HepG2 (cell line): ENCODE results near the gene FLVCR1. TPM values are rescaled to one million over a fixed set of nuclear protein-coding genes. Genes with fewer than 3 reads are reported as not detected.
A peak's percentile ranks its signal among the peaks of the same experiment; 100 is the strongest.

Experiments
- AKNA ChIP-seq: sonication (generic); formaldehyde crosslinking; IDR thresholded peaks from 2 replicates; pipeline ENCODE4 v1.4.0; 2020; ENCODE audit warnings: missing genetic modification reagents, borderline replicate concordance
- CENPBD1 ChIP-seq: sonication (generic); formaldehyde crosslinking; IDR thresholded peaks from 2 replicates; pipeline ENCODE4 v1.8.0; 2022; ENCODE audit warnings: missing genetic modification reagents, low read depth, mild to moderate bottlenecking, borderline replicate concordance
- CERS6 ChIP-seq: sonication (generic); formaldehyde crosslinking; IDR thresholded peaks from 2 replicates; pipeline ENCODE4 v1.5.0; 2020; ENCODE audit warnings: missing genetic modification reagents
- CREB3 ChIP-seq: sonication (generic); formaldehyde crosslinking; IDR thresholded peaks from 2 replicates; pipeline ENCODE4 v1.5.0; 2020; ENCODE audit warnings: missing genetic modification reagents
- DZIP1 ChIP-seq: sonication (generic); formaldehyde crosslinking; IDR thresholded peaks from 2 replicates; pipeline ENCODE4 v1.5.0; 2020; ENCODE audit warnings: mild to moderate bottlenecking, missing genetic modification reagents
- E2F5 ChIP-seq: sonication (generic); formaldehyde crosslinking; conservative IDR thresholded peaks from 2 replicates; pipeline ENCODE4 v1.4.0; 2020; ENCODE audit warnings: missing genetic modification reagents
- ELF1 ChIP-seq: sonication (generic); formaldehyde crosslinking; IDR thresholded peaks from 2 replicates; pipeline ENCODE4 v1.4.0; 2020; ENCODE audit warnings: missing genetic modification reagents
- ELK4 ChIP-seq: sonication (generic); formaldehyde crosslinking; IDR thresholded peaks from 2 replicates; pipeline ENCODE4 v1.9.0; 2021; ENCODE audit warnings: missing genetic modification reagents, borderline replicate concordance
- HOXA3 ChIP-seq: sonication (generic); formaldehyde crosslinking; IDR thresholded peaks from 2 replicates; pipeline ENCODE4 v1.5.0; 2020; ENCODE audit warnings: missing genetic modification reagents
- NFIB ChIP-seq: sonication (generic); formaldehyde crosslinking; IDR thresholded peaks from 2 replicates; pipeline ENCODE4 v1.9.0; 2021; ENCODE audit warnings: missing genetic modification reagents, mild to moderate bottlenecking, borderline replicate concordance
- NR1H2 ChIP-seq: sonication (generic); formaldehyde crosslinking; IDR thresholded peaks from 2 replicates; pipeline ENCODE4 v1.8.1; 2022; ENCODE audit warnings: low read depth, missing genetic modification reagents, borderline replicate concordance
- PLSCR1 ChIP-seq: sonication (generic); formaldehyde crosslinking; IDR thresholded peaks from 2 replicates; pipeline ENCODE4 v1.5.0; 2020; ENCODE audit warnings: missing genetic modification reagents, mild to moderate bottlenecking, borderline replicate concordance
- ZKSCAN1 ChIP-seq: fragments of 150-350 bp; IDR thresholded peaks from 2 replicates; pipeline ENCODE4 v1.6.1; 2014; ENCODE audit warnings: low read length
- ZKSCAN5 ChIP-seq: sonication (generic); formaldehyde crosslinking; IDR thresholded peaks from 2 replicates; pipeline ENCODE4 v1.5.1; 2020; ENCODE audit warnings: mild to moderate bottlenecking, missing genetic modification reagents
- ZNF264 ChIP-seq: sonication (generic); formaldehyde crosslinking; IDR thresholded peaks from 2 replicates; pipeline ENCODE4 v1.4.0; 2020; ENCODE audit warnings: missing genetic modification reagents
- ZNF333 ChIP-seq: sonication (generic); formaldehyde crosslinking; IDR thresholded peaks from 2 replicates; pipeline ENCODE4 v1.4.0; 2020; ENCODE audit warnings: mild to moderate bottlenecking, missing genetic modification reagents, borderline replicate concordance
- polyA plus RNA-seq, 8 experiments: library from polyadenylated mRNA; depleted of rRNA in 3 of 8; stranded (reverse) in 7 of 8; unstranded in 1 of 8; fragments of >200 nt; fragmentation: Illumina TruSeq in 4 of 8; extraction: Trizol in 4 of 8; gene quantifications; 2 replicates each; pipeline versions ENCODE4 v1.2.1 to v1.2.3, GENCODE V29; 2011 to 2016; ENCODE audit warnings: low read depth in 4 of 8, missing spikeins in 1 of 8, mixed read lengths in 1 of 8; ENCODE audit not compliant: insufficient read depth in 1 of 8
- total RNA-seq, 5 experiments: library from RNA; depleted of rRNA; stranded (reverse); fragments of >200 nt; fragmentation: Illumina TruSeq; extraction: Trizol; gene quantifications; 2 replicates each; pipeline ENCODE4 v1.2.3, GENCODE V29; 2016; ENCODE audit warnings: low read depth in 1 of 5

Gene FLVCR1
- total and polyA plus RNA-seq, 2 of the 13 experiments (the other 11 are each of a cell fraction or from before 2014, with no cell fraction given), result 14.8 to 39.8 TPM

- TF ChIP-seq AKNA (no peak), E2F5 (0 out of 2 replicates have a peak, but pooled peaks have one; percentile 40), NR1H2 (CRISPR knock-in tag) (no peak), ELK4 (CRISPR knock-in tag) (no peak), ELF1 (CRISPR knock-in tag) (peak; percentile 60), ZKSCAN1 (no peak), HOXA3 (CRISPR knock-in tag) (peak; percentile 11; the same call in 1 of the 2 replicates), DZIP1 (peak; percentile 53; the same call in 1 of the 2 replicates), ZNF333 (no peak), ZKSCAN5 (CRISPR knock-in tag) (no peak), NFIB (CRISPR knock-in tag) (no peak), ZNF264 (no peak), PLSCR1 (no peak), CENPBD1 (no peak), CREB3 (CRISPR knock-in tag) (no peak), CERS6 (CRISPR knock-in tag) (no peak)
Measured at GRCh38 chr1:212857992-212858460, at the start of gene FLVCR1 (continued).
